ENCODE data around the gene OXCT2.
"Not testable (repeated sequence)": the region's sequence is repeated elsewhere in the genome, so short reads cannot be mapped to it uniquely, and the experiment has no call there.

GRCh38 chr1:39770100-39771021 is 787 bp downstream of the OXCT2 start:
- TF ChIP-seq CTCF (IDR thresholded peaks at IDR 0.05; ENCODE audit: insufficient read depth, low read depth, low read length); EZH2 (IDR thresholded peaks at IDR 0.05; ENCODE audit: insufficient read depth, low read length): not testable (repeated sequence)

Data from astrocyte (in vitro differentiated cells and primary cell).